GM18526 (cell line): ENCODE data around the gene NRIP3.

ENCODE experiments used
- POLR2A ChIP-seq: IDR thresholded peaks from 3 replicates; pipeline ENCODE4 v1.6.1; 2011; ENCODE audit not compliant: insufficient read length; ENCODE audit errors: extremely low read depth

Gene NRIP3

DNA sequence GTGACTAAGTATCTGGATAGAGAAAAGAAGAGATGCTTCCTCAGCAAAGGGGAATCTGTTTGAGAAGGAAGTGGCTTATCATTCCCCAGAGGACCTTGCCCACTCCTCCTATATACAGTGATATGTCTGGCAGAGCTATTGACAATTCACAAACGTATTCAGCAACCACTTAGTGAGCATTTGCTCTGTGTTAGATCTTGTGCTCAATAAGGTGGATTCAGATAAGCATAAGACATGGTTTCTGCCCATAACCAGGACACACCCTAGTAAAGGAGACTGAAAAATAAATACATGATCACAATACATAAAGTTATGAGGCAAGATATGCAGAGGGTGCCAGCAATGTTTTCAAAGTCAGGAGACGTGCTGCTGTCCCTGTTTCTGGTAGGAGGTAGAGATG is 41.0 kb downstream of the NRIP3 start:
- TF ChIP-seq POLR2A, result no peak

DNA sequence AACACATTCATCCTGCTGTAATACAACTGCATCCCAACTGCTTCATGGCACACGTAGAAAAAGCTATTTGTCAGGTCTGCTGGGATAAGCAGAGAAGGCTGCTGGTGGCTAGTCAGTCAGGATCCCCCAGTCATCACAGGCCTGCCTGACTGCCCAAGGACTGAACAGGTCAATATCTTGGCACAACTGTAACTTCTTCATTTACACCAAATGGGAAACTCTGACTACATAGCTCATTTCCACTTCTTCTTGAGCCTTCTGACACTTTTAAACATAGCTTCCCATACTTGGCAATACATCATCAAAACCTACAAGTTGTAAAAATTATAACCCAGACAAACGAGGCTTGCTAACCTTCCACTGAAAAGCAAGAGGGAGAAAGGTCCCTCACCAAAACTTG is 42.4 kb downstream of the NRIP3 start:
- TF ChIP-seq POLR2A, result no peak

DNA sequence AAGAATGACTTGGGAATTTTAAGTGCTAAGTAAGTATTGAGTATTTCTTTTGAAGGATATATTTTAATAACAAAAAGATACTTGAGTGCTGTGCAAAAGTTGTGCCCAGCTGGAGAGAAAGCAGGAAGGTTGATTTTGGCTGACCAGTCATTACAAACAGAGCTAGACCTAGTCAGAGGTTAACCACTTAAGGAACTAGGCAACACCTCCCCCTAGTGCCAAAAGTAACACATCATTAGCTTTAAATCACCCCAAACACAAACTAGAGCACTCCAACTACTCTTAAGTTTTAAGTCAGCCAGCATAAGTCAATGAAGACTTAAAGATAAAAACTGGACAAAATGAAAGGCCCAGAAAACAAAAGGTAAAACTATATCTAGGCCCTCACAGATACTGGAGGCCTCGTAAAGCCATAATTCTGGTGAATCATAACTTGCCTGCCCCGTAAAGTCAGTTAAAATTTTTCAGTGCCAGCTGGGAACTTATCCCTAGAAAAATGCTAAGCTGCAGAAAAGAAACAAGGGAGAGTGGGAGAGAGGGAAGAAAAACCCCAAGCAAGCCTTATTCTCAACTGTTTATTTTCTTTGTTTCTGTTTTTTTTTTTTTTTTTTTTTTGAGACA is 44.1 kb downstream of the NRIP3 start:
- no peak for TF ChIP-seq POLR2A

DNA sequence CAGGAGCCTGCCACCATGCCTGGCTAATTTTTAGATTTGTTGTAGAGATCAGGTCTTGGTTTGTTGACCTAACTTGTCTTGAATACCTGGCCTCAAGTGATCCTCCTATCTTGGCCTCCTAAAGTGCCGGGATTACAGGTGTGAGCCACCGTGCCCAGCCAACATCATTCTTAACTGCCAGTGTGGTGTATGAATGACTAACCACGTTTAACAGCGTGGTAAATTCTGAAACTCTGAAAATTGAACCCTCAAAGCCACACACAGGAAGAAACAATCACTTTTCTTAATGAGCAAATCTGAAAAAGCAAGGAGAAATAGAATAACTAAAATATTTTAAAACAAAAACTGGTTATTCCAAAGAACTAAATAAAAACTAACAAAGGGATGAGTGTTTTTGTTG is 46.9 kb downstream of the NRIP3 start:
- TF ChIP-seq POLR2A, result no peak

DNA sequence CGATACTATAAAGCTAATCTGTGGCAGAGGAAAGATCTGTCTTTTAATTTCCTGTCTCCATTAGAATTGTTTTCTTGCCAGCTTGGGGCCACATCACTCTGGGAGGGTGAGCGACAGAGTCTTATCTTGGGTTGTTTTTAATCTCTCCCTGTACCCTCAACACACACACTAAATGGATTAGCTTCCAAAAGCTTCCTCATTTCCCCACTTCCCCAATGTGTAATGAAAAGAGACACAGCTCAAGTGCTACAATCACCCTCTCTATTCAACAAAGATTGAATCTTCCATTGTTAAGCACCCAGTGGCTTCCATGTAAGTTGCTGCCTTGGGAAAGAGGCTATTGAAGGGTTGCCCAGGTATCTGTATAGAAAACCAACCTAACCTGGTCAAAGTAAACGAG is 54.9 kb downstream of the NRIP3 start:
- TF ChIP-seq POLR2A, result no peak

DNA sequence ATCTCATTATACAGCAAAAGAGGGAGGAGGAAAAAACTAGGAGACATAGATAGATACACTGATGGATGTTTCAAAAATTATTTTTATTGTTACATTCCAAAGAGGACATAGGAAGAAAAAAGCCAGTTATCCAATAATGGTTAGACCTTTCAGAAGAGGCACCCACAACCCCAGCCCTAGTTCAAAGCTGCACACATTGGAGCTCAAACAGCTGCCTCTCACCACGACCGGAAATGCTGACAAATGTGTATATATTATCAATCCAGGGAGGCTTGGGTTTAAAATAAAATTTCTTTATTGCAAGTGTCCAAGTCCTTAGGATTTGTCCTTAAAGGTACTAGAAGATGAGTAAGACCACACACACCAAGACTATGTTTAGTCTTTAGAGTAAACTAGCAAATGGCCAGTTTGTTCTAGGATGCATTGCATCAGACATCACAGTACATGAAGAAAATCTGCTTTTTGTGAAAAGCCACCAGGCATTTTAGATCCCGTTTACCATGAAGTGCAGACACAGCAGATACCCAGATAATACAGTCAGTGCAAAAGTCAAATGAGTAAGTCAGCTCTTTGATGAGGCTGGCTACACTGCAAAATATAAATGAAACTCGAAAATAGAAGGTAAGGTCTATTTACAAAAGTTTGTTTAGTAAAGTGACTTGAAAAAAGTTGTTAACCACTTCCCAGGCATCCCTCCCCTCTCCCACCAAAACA is 56.4 kb downstream of the NRIP3 start:
- TF ChIP-seq POLR2A, result no peak

DNA sequence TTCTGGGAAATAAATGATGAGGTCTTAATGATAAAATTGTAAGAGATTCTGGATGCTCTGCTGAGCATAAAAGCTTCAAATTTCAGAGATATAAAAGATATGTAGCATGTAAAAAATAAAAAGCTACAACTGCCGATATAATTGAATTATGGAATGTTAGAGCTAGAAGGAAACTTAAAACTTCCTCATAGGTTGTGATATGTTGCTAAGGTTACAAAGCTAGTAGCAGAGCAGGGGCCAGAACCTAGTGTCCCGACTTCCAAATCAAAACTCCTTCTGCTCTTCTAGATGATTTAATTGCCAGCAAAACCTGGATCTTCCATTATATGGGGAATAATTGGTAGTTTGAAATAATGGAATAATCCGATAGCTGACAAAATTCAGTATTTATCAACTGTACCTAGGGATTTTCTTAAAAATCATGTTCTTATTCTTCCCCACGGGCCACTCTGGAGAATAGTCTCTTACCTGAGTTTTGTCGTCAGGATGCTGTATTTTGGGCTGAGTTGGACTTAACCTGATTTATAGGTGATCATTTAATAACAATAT is 61.2 kb downstream of the NRIP3 start, which contains the start of gene ASCL3:
TSS of gene ASCL3 (minus strand) at position 499 of the 549 bp plus-strand sequence. CDS start 4,855 bp downstream, outside the sequence.
- TF ChIP-seq POLR2A, result no peak

DNA sequence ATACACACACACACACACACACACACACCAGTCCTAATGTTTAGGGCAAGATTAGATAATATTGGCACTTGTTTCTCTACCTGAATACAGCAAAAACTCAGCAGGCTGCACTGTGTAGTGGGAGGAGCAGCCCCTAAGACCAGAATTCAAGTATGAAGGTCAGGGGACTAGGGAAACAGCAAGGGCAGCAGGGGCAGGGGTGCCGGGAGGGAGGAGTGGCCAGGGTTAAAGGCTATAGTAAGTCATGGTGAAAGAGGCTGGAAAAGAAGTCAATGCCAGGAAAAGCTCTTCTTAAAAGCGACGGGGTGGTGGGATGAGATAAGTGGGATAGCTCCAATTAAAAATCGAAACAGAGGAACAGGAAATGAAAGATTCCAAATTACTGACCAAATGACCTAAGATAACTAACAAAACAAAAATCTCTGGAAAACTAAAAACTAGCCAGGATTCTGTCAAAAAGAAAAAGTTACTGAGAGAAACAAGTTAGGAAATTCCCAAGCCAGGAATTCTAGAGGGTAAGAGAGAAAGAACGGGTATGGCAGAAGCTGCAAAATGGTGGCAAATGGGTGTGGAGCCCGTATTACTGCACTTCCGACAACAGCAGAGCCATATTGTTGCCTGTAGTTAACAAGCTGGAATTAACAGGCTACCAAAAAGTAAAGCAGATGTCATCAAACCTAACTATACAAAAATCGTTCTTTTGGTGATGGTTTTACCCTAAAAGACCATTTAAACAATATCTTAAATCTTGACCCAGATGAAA is 62.3 kb downstream of the NRIP3 start:
- no peak for TF ChIP-seq POLR2A

DNA sequence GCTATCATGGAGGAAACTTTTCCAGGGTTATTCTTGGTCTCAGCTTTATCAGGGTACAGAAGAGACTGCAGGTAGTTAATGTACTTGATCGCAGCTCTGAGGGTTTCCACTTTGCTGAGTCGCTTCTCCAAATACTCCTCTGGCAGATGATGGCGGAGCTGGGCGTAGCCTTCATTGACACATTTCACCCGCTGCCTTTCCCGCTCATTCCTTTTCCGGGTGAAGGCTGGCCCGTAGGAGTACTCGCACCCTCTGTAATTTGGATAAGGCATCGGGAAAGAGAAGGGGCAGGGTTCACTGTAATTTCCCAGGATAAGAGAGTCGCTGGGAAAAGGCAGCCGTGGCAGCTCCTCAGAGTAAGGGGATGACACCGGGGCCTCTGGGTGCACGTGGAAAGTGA is 66.1 kb downstream of the NRIP3 start:
- no peak for TF ChIP-seq POLR2A

DNA sequence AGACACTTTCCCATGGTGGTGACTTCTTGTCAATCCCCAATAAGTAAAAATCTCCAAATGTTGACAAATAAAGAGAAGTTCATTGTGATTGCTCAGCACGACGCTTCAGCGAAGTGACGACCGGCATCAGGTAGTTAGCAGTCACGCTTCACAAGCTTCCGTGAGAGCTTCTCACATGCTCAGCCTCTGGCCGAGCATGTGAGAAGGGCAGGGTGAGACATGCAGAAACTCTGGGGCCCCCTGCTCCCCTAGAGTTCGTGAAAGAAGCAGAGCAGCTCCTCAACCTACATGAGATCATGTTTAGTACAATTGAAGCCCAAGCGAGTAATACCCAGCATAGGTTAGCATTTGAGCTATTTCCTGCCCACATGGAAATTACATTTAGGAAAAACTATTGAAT is 66.6 kb downstream of the NRIP3 start:
- TF ChIP-seq POLR2A, result no peak

DNA sequence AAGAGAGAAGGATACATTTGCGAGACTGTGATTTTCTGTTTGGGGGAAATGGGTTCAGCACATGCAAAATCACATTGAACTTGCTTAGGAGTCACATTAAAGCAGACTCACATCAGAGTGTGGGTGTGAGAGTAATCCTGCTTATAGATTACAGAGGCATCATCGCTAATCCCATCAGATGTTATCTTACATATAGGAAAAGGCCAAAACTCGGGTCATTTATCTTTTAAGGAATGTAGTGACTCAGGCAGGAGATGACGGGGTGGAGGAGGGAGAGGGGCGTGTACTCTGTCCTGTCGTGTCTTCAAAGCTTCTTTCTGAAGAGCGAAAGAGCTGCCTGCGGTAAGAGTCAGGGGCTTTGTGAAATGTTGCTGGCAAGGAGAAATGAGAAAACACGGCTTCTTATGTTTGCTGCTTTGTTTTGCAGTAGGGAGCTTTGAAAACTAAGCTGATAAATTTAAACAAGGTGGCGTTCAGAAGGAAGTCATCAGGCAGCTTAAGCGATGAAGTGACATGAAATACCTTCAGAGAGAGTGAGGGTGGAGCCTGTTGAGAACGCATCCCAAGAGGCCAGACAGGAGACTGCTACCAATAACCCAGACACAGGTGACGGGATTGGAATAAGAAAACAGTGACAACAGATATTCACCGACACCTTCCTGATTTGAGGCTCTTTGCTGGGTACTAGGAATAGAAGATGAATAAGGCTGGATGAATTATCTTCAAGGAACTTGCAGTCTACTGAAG is 68.9 kb downstream of the NRIP3 start:
- no peak for TF ChIP-seq POLR2A

DNA sequence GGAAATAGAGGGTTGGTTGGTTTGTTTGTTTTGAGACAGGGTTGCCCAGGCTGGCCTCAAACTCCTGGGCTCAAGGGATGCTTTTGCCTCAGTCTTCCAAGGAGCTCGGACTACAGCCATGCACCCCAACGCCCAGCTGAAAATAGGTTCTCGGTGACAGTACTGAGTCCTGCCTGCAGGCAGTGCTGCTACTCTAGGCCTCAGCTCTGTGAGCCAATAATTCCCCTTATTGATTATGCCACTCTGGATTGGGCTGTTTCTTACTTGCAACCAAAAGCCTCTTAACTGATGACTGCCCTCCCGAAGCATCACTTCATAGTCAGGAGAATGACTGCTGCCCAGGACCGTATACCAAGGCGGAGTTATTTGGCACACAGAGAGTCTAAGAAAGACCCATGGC is 69.9 kb downstream of the NRIP3 start:
- no peak for TF ChIP-seq POLR2A

DNA sequence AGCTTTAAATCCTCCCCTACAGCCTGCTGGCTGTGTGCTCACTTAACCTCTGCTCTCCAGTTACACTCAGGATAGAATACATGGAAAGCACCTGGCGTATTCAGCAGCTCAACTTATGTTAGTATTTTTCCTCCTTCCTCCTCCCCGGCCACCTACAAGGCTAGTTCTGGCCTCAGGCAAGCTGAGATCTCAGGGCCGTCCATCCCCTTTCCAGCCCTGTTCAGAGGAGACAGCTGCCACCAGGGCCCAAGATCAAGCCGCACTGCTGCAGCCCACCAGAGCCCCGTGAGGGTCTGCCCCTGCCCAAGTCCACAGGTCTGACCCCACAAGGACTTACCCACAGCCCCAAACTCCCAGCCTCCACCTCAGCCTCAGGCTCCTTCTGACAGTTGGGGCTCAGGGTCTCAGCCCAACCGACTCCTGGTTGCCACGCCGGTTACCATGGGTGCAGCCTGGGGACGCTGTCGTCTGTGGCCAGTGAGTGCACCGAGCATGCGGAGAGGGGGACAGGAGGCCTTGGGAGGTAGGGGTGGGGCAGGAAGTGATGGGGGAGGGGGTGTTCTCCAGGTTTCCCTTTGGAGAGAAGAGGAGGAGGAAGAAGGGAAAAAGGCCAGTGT is 71.1 kb downstream of the NRIP3 start, which contains the start of gene C11orf16:
TSS of gene C11orf16 (minus strand) at position 384 of the 617 bp plus-strand sequence. CDS start 639 bp downstream, outside the sequence.
- TF ChIP-seq POLR2A, result no peak
